ENCODE data around the gene AMH. TPM values are rescaled to one million over a fixed set of nuclear protein-coding genes. Genes with fewer than 3 reads are reported as not detected.
A peak's percentile ranks its signal among the peaks of the same experiment; 100 is the strongest.

AMH gene
- total RNA-seq, 1 donor, result under 0.01 TPM

DNA sequence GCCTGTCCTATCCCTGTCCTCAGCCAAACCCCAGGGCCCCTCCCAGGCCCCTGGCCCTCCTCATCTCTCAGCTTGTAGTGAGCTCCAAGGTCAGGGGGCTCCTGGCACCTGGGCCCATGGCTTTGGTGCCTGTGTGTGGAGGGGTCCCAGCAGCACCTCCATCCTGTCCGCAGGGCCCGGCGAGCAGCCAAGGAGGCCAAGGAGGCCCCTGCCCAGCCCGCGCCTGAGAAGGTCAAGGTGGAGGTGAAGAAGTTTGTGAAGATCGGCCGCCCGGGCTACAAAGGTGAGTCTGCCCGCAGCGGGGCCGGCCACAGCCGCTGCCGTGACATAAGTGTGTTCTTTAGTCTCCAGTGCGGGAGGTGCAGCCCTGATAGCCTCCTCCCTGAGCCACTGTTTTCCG, 3.9 kb upstream of the AMH start:
- no peak overlapping the region for H2AFZ ChIP-seq (ENCODE audit: low read length)
- H3K4me1 ChIP-seq (ENCODE audit: insufficient read depth, low read length), result peaks cover 8% of the 10 kb centered on the region
- no peak for TF ChIP-seq CTCF (IDR thresholded peaks at IDR 0.05; ENCODE audit: extremely low read depth, low read depth, low read length)
- DNase-seq (ENCODE audit: insufficient read length, low spot score, missing footprints), result no peak
- peaks cover 6% of the 10 kb centered on the region for H3K27me3 ChIP-seq (ENCODE audit: insufficient read depth, low read length)
- H3K4me3 ChIP-seq (ENCODE audit: insufficient read depth, low read length), result no peak overlapping the region
- H3K4me2 ChIP-seq (ENCODE audit: insufficient read depth, low read length), result no peak overlapping the region
- peaks cover 46% of the 10 kb centered on the region for H3K36me3 ChIP-seq (ENCODE audit: insufficient read depth, low read length)
- no peak overlapping the region for H3K27ac ChIP-seq (ENCODE audit: low read depth, low read length)
- H4K20me1 ChIP-seq (ENCODE audit: insufficient read depth, low read length), result peaks cover 77% of the 10 kb centered on the region
- H3K79me2 ChIP-seq (ENCODE audit: insufficient read depth, low read length), result peaks cover 57% of the 10 kb centered on the region
- H3K9me3 ChIP-seq (ENCODE audit: low read depth, low read length), result no peaks in the 10 kb centered on the region

DNA sequence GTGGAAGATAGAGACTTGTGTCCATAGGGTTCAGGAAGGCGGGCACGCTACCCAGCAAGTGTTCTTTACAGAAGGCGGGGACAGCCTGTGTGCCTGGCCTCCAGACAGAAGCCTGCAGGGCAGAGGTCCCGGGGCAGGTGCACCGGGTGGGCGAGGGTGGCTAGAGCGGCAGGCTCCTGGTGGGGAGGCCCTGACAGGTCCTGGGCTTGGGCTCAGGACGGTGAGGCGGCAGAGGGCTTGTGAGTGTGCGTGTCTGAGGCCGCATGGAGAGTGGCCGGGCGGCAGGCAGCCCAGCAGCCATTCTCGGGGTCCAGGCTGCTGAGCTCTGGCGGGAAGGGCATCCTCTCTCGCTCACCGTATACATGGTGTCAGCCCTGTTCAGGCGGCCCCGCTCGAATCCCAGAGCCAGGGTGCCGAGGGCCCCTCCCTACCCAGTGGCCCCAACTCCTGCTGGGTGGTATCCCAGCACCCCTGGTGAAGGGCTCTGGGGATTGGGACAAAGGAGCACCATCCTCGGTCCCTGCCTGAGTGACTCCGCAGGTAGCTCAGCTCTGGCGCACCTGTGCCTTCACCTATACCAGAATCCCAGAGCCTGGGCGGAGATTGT, 3.0 kb upstream of the AMH start:
- Histone ChIP-seq H2AFZ (ENCODE audit: low read length) (no peak overlapping the region), H3K27me3 (ENCODE audit: insufficient read depth, low read length) (peaks cover 14% of the 10 kb centered on the region), H3K4me3 (ENCODE audit: insufficient read depth, low read length) (no peak overlapping the region), H3K27ac (ENCODE audit: low read depth, low read length) (no peak overlapping the region), H3K36me3 (ENCODE audit: insufficient read depth, low read length) (peaks cover 44% of the 10 kb centered on the region), H4K20me1 (ENCODE audit: insufficient read depth, low read length) (peaks cover 69% of the 10 kb centered on the region), H3K4me1 (ENCODE audit: insufficient read depth, low read length) (peaks cover 3% of the 10 kb centered on the region), H3K9me3 (ENCODE audit: low read depth, low read length) (no peaks in the 10 kb centered on the region), H3K4me2 (ENCODE audit: insufficient read depth, low read length) (no peak overlapping the region), H3K79me2 (ENCODE audit: insufficient read depth, low read length) (peaks cover 49% of the 10 kb centered on the region)
- TF ChIP-seq CTCF (IDR thresholded peaks at IDR 0.05; ENCODE audit: extremely low read depth, low read depth, low read length), result no peak
- DNase-seq (ENCODE audit: insufficient read length, low spot score, missing footprints), result no peak

GRCh38 chr19:2246801-2247361, 2.2 kb upstream of the AMH start:
- Histone ChIP-seq H3K27me3 (ENCODE audit: insufficient read depth, low read length) (peaks cover 22% of the 10 kb centered on the region), H2AFZ (ENCODE audit: low read length) (no peak overlapping the region), H3K9me3 (ENCODE audit: low read depth, low read length) (no peaks in the 10 kb centered on the region), H3K4me1 (ENCODE audit: insufficient read depth, low read length) (no peaks in the 10 kb centered on the region), H3K4me2 (ENCODE audit: insufficient read depth, low read length) (no peak overlapping the region), H3K4me3 (ENCODE audit: insufficient read depth, low read length) (no peak overlapping the region), H3K36me3 (ENCODE audit: insufficient read depth, low read length) (peaks cover 40% of the 10 kb centered on the region), H3K27ac (ENCODE audit: low read depth, low read length) (no peak overlapping the region), H4K20me1 (ENCODE audit: insufficient read depth, low read length) (peaks cover 61% of the 10 kb centered on the region), H3K79me2 (ENCODE audit: insufficient read depth, low read length) (peaks cover 41% of the 10 kb centered on the region)
- no peak for DNase-seq (ENCODE audit: insufficient read length, low spot score, missing footprints)
- TF ChIP-seq CTCF (IDR thresholded peaks at IDR 0.05; ENCODE audit: extremely low read depth, low read depth, low read length), result no peak

DNA sequence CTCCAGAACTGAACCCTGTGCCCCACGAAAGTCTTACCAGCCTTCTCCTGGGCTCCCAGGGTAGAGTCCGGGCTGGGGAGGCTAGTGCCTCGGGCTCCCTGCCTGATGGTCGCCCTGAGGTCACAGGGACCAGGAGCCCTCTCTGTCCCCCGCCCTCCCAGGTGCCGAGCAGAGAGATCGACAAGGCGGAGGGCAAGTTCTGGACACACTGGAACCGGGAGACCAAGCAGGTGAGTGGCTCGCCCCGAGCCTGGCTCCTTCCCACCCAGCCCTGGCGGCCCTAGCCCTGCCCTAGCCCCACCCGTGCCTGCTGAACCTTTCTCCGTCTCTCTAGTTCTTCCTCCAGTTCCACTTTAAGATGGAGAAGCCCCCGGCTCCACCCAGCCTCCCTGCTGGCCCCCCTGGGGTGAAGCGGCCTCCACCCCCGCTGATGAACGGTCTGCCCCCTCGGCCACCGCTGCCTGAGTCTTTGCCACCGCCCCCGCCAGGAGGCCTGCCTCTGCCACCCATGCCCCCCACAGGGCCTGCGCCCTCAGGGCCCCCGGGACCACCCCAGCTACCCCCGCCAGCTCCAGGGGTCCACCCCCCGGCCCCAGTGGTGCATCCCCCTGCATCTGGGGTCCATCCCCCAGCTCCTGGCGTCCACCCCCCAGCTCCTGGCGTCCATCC, 1.6 kb upstream of the AMH start:
- H2AFZ ChIP-seq (ENCODE audit: low read length), result no peak overlapping the region
- H3K4me1 ChIP-seq (ENCODE audit: insufficient read depth, low read length), result no peaks in the 10 kb centered on the region
- DNase-seq (ENCODE audit: insufficient read length, low spot score, missing footprints), result peak; percentile 80
- no peak overlapping the region for H3K4me2 ChIP-seq (ENCODE audit: insufficient read depth, low read length)
- H3K27me3 ChIP-seq (ENCODE audit: insufficient read depth, low read length), result peaks cover 29% of the 10 kb centered on the region
- H3K4me3 ChIP-seq (ENCODE audit: insufficient read depth, low read length), result no peak overlapping the region
- H3K36me3 ChIP-seq (ENCODE audit: insufficient read depth, low read length), result peaks cover 35% of the 10 kb centered on the region
- peaks cover 34% of the 10 kb centered on the region for H3K79me2 ChIP-seq (ENCODE audit: insufficient read depth, low read length)
- peaks cover 54% of the 10 kb centered on the region for H4K20me1 ChIP-seq (ENCODE audit: insufficient read depth, low read length)
- no peak overlapping the region for H3K27ac ChIP-seq (ENCODE audit: low read depth, low read length)
- H3K9me3 ChIP-seq (ENCODE audit: low read depth, low read length), result no peaks in the 10 kb centered on the region
- TF ChIP-seq CTCF (IDR thresholded peaks at IDR 0.05; ENCODE audit: extremely low read depth, low read depth, low read length), result no peak
